ENCODE data around the gene TCF12.
"Not testable (repeated sequence)": the region's sequence is repeated elsewhere in the genome, so short reads cannot be mapped to it uniquely, and the experiment has no call there.

The TCF12 gene

DNA sequence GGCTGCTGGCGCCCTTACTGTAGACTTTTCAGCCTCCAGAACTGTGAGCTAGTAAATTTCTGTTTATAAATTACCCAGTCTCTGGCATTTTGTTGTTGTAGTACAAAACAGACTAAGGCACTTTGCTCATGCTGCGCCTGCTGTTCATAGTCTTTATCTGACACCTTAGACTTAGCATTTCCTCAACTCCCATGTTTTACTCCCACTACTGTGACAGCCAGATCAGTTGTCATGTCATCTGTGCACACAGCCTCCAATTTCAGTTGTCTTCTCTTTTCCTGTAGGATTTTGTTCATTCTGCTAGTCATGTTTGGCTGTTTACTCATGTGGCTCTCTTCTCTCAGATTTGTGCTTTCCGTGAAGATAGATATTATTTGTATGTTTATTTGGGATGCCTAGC lies 62.0 kb downstream of the TCF12 start:
- no peak for DNase-seq

DNA sequence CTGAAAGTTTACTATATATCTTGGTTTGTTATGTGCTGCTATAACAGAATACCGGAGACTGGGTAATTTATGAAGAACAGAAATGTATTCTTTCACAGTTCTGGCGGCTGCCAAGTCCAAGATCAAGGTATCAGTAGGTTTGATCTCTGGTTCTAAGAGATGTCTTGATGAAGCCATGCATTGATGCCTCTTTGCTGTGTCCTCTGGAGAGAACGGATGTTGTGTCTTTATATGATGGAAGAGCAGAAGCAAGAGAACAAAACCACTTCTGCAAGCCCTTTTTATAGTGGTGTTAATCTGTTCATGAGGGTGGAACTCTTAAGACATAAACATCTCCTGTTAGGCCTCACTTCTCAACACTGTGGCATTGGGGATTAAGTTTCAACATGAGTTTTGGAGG lies 62.7 kb downstream of the TCF12 start:
- DNase-seq = no peak

DNA sequence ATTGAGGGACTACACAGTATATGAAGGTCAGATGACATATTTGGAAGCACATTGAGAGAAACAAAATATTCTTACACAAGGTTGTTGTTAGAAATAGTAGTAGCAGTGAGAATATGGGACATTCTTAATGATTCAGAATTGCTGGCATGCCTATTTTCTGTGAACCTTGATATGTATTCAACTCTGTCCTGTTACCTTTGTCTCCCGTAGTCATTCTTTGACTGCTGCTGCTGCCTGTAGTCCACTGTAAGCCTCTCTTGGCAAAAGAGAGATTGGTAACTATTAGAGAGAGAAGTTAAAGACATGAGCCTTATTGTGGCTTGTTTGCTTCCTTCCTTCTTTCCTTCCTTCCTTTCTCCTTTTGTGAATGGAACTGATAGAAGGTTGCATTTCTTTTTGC lies 64.5 kb downstream of the TCF12 start:
- no peak for DNase-seq

DNA sequence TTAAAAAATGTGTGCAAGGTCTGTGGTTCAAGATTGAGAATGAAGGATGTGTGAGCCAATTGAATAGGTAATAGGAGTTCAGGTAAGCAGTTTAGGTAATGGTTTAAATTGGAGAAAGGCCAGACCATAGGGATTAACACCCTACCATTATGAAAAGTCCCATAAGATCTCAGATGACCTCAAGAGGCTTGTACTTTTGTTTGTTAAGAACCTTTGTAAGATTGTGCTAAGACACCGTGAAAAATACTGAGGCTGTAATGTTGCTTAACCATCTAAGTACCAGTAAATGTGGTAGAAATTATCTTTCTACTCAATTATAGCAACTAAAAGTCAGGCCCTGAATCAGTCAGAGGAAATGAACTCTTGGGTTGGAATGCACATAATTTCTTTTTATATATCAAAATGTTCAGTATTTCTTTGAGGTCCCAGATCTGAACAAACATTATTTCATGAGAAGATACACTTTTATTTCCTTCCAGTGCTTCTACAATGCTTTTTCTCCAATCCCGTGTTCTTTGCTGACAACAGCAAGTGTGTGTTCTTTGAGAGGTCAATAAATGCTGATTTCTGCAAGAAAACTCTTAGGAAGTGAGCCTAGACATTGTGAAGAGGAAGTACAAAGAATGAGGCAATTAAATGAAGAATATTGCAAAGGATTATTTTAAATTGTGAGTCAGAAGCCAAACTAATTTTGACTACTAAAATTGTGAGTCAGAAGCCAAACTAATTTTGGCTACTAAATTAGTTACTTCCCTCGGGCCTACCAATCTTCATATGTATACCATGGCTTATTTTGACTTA lies 66.4 kb downstream of the TCF12 start:
- peak; percentile 4 for DNase-seq

DNA sequence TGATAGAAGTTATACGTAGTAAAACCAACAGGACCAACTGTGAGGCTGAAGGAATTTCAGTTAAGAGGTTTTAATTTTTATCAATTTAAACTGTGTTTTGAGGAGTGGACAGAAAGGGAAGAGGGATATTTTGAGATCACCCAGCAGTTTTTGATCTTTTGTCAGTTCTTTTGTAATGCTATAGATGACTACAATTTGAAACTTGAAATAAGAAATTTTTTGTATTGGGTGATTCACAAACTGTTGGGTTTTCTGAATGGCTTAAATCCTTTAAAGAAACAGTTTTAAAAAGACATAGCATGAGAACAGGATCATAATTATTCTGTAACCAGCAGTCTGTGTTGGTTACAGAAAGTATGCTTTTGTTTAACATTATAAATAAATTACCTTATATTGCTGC lies 67.4 kb downstream of the TCF12 start:
- DNase-seq = no peak

DNA sequence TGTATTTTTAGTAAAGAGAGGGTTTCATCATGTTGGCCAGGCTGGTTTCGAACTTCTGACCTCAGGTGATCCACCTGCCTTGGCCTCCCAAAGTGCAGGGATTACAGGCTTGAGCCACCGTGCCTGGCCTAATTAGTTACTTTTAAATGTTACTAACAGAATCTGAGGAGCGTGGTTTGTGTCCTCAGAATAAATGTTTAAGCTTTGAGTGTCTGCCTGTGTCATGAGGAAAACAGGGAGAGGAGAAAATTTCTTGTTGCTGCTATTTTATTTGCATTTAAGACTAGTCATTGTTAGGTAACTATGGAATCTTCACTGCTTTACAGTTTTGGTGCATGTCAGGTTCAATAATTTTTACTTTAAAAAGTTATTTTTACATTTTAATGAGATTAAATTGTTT lies 68.8 kb downstream of the TCF12 start:
- DNase-seq = no peak

DNA sequence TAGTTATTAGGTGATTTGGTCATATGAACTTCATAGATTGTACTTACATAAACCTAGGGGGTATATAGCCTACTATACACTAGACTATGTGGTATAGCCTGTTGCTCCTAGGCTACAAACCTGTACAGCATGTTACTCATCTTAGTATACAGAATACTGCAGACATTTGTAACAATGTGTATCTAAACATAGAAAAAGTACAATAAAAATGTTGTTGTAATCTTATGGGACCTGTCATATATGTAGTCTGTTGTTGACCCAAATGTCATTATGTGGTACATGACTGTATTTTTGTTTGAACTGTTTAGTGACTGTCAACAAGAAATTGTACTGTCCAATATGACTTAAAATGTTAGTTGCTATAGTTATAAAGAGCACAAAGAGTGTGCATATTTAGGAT lies 69.8 kb downstream of the TCF12 start:
- DNase-seq = no peak

DNA sequence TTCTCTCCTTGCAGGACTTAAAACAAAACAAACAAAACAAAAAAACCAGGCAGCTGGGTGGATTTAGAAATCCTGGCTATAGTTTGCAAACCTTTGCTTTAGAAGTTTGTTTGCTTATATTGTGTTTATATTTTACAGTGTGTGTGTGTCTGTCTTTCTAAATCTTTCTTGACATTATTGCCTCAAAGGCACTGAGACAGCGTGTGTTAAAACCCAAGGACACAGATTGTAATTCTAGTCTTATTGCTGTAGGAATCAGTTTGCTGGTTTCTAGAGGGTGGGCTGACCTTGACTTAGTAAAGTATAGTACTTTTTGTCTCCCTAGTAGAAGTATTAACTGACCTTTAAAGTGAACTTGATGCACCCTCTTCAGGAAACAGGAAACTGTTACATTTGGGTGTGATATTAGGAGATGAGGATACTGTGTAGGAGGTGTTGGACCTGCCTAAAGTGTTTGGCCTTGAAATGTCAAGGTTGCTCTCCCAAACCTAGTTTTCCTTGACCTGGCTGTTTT lies 71.0 kb downstream of the TCF12 start:
- DNase-seq = peak; percentile 9

DNA sequence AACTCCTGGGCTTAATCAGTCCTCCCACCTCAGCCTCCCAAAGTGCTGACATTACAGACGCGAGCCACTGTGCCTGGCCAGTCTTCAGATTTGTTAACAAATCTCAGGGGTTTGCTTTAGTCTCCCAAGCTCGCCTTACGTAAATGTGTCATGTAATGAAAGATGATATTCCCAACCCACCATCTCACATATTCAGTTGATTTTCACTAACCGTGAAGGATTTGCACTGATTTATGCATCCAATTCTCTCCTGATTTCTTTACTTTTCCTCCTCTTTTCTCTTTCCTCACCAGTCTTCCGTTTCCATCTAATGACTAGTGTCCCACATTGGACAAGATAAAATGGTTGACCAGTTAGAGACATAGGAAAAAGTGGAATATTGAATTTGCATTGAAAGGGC lies 72.6 kb downstream of the TCF12 start:
- DNase-seq = no peak

DNA sequence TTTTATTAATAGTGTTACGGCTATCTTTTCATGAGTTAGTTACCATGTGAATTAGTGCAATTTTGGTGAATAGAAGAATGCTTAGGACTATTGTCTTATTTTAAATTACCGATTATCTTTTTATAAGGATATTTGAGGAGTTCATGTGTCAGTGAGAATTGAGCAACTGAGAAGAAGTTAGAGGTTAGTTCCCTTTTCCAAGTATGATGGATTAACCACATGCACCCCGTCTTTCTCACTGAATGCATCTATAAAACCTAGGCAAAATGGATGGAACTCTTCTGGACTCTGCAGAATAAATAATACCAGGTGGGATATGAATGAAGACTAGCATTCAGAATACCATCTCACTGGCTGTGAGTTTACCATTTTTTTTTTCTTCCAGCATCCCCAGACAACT lies 74.3 kb downstream of the TCF12 start:
- no peak for DNase-seq

DNA sequence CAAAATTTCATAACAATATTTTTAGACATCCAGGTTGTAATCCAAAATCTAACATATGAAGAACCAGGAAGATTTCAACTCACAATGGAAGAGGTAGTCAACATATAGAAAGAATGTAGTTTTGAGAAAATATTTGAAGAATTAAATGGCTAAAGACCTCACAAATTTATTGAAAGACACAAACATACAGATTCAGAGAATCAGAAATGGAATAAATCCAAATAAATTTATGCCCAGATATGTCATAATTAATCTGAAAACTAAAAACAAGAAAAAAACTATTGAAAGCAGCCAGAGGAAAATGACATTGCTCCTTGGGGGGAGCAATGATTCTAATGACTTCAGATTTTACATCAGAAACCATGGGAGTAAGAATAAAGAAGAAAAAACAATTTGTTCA lies 75.8 kb downstream of the TCF12 start:
- no peak for DNase-seq

DNA sequence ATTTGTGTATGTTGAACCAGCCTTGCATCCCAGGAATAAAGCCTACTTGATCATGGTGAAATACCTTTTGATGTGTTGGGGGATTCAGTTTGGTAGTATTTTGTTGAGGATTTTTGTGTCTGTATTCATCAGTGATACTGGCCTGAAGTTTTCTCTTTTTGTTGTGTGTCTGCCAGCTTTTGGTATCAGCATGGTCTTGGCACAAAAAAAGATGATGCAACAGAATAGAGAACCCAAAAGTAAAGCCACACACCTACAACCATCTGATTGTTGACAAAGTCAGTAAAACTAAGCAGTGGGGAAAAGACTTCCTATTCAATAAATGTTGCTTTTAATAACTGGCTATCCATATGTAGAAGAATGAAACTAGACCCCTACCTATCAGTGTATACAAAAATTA lies 77.6 kb downstream of the TCF12 start:
- no peak for DNase-seq

DNA sequence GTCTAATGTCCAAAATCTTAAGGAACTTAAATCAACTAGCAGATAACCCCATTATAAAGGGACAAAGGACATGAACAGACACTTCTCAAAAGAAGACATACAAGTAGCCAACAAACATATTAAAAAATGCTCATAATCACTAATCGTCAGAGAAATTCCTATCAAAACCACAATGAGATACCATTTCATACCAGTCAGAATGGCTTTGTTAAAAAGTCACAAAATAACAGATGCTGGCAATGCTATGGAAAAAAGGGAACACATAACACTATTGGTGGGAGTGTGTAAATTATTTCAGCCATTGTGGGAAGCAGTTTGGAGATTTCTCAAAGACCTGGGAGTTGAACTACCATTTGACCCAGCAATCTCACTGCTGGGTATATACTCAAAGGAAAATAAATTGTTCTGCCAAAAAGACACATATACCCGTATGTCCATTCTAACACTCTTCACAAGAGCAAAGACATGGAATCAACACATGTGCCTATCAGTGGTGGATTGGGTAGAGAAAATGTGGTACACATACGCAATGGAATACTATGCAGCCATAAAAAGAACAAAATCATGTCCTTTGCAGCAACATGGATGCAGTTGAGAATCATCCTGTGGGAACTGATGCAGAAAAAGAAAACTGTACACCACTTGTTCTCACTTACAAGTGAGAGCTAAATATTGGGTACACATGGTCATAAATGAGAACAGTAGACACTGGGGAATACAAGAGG lies 78.5 kb downstream of the TCF12 start:
- DNase-seq = no peak

DNA sequence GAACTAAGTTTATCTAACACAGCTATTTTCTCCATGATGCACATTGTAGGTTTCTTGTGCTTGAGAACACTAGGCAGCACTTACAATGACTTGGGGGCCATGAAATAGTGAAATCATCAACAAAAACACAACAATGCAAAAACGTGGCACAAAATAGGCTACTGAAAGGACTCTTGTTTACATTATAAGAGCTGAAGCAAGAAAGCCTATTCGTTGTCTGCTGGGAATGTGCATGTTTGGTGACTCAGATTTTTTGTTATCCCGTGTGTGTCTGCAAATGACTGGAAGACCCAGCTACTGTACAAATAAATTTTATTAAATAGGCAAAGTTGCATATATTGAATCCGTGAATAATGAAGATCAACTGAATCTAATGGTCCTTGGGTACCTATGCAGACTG lies 85.0 kb downstream of the TCF12 start:
- DNase-seq = no peak

DNA sequence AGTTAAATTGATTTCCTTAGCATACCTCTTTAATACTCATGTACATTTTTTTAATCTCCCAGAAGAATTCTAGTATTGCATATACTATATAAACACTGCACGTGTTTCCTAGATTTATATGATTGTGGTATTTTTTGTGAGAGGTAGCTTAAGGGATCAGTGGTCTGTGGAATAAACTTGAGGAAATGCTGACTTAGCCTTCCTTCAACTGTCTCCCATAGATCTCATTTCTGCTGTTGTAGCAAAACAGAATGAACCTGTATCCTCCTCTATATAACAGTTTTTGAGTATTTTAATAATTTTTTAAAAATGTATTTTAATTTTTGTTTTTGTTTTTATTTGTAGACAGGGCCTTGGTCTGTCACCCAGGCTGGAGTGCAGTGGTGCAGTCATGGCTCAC lies 86.8 kb downstream of the TCF12 start:
- DNase-seq = no peak

DNA sequence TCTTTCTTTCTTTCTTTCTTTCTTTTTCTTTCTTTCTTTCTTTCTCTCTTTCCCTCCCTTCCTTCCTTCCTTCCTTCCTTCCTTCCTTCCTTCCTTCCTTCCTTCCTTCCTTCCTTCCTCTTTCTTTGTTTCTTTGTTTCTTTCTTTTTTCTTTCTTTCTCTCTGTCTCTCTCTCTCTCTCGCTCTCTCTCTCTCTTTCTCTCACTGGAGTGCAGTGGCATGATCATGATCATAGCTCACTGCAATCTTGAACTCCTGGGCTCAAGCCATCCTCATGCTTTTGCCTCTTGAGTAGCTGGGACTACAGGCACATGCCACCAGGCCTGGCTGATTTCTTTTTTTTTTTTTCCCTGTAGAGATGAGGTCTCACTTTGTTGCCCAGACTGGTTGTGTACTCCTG lies 89.4 kb downstream of the TCF12 start:
- DNase-seq = not testable (repeated sequence)

DNA sequence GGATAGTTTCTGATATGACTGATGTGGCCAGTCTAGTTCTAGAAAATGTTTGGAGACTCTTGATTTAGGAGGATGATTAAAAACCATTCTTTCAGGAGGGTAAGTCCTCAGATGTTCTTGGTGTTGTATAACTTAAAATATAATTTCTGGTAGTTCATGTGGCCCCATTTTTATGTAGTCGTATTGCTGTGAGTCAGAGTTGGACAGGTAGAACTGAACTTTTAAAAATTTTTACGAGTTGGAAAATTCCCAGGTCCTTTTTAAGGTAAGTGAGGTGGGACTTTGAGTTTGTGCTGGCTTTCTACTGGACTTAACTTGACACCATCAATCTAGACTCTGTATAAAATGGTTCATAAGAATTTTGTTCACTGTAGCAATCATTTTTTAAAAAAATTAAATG lies 92.3 kb downstream of the TCF12 start:
- no peak for DNase-seq

DNA sequence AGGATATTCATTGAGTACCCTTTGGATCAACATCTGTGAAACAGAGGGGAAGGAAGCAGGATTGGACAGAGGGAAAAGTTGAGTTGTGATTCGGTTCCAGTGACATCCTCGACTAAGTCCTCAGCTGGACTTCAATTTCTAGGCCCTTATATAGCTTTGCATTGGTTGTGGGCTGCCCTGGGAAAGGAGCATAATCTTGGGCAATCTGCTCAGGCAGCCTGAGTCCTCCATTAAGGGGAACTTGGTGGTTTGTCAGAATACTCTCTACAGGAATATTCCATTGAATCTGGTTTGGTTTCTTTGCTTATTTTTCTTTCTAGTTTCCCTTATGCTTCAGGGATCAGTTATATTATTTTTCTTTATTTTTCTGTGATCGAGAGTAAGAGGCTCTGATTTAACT lies 94.1 kb downstream of the TCF12 start:
- DNase-seq = no peak

DNA sequence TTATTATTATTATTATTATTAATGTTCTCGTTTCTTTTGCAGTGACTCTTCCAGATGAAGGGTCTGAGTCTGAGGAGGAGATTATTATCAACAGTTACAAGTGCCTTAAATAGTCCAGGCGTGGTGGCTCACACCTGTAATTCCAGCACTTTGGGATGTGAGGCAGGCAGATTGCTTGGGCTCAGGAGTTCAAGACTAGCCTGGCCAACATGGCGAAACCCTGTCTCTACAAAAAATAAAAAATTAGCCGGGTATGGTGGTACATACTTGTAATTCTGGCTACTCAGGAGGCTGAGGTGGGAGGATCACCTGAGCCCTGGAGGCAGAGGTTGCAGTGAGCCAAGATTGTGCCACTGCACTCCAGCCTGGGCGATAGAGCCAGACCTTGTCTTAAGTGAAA lies 96.5 kb downstream of the TCF12 start:
- not testable (repeated sequence) for DNase-seq

DNA sequence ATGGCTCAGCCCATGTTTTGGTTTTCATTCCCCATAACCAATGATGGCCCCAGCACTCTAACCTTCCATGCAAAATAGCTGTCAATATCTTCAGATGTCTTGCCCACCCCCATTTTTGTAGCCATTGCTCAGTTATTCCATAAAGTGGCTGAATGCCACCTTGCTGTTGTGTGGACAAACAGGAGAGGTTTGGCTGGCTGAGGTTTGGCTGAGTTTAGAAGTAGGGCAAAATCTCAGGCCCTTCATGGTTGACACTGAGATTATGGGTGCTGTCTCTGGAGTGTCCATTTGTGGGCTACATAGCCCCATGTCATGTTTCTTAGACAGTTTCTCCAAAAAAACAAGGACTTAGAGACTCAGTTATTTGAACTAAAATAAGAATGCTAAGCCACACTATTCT lies 96.9 kb downstream of the TCF12 start:
- DNase-seq = no peak

DNA sequence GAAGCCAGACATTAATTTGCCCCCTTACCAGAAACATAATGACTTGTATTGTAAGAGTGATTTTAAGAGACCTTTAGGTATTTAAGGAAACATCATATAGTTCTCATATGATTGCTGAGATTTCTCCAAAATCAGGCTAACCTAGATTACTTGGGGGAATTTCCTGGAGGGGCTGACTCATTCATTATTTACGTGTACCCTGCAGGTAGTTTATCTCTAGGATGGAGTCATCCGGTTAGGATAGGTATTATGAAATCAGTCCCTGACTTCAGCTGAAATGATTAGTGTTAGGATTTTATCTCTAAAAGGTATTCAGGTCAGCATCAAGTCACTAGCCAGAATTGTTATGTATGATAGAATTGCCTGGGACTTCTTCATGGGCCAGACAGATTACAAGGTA lies 97.5 kb downstream of the TCF12 start:
- DNase-seq = no peak

DNA sequence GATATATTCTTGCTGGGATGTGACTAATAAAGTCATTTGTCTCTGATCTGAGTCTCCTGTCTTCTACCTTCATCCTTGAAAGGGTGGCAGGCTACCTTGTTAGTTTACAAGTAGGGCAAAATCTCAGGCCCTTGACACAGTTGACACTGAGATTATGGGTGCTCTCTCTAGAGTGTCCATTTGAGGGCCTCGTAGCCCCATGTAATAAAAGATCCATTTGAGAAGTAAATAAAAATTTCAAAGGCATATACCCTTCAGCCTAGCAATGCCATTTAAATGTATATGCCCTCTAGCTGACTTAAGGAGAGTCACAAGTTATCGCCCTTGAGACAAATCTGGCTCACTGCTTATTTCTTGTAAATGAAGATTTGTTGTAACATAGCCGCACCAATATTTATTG lies 98.6 kb downstream of the TCF12 start:
- no peak for DNase-seq

DNA sequence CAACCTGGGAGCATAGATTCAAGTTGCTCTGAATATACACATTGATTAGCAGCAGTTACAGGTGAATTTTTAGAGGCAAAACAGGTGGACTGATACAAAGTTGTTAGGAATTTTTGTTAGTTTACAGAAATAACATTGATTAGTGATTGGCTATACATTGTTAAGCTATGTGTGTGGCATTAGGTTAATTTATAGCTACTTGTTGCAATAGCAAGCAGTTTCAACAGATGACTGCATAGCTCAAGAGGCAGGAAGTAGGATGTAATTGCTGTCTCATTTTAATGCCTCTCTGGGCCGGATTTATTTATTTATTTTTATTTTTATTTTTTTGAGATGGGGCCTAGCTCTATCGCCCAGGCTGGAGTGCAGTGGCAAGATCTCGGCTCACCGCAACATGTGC lies 99.7 kb downstream of the TCF12 start:
- no peak for DNase-seq

DNA sequence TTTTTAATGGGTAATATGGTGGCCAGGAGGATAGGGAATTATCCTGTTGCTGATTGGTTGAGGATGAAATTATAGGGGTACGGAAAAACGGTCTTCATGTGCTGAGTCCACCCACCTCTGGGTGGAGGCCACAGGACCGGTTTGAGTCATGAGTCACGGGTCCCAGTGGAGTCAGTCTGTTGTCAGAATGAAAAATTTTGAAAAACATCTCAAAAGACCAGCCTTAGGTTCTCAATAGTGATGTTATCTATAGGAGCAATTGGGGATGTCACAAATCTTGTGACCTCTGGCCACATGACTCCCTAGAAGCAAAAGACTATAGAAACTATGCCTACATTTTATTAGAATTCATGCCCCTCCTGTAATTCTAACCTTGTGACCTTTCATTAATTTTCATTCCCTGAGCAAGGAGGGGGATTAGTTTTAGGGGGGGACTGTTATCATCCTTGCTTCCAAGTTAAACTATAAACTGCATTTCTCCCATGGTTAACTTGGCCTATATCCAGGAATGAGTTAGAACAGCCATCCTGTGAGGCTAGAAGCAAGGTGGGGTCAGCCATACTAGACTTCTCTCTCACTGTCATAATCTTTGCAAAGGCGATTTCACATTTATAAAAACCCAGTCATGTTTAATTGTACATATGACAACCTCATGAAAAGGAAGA lies 101.2 kb downstream of the TCF12 start:
- no peak for DNase-seq

Data from CD4-positive, alpha-beta T cell treated with Interleukin-4 for 4 hours (primary cell).